Activated effector memory CD4-positive, alpha-beta T cell treated with anti-CD3 and anti-CD28 coated beads, Interleukin-2, amount 50 U/mL, for 16 hours (primary cell): ENCODE measurements around the gene STH.

Experiments used
- DNase-seq: peaks from one replicate; pipeline ENCODE4 v3.0.0-alpha.2; 2020

STH gene

GRCh38 chr17:45968732-45969131 lies 30.3 kb upstream of the STH start:
- no peak for DNase-seq

- no peak for DNase-seq
These were observed 29.3 kb upstream of the STH start for GRCh38 chr17:45969726-45970125.

- DNase-seq: no peak
These were observed 28.4 kb upstream of the STH start for GRCh38 chr17:45970659-45971058.

DNA sequence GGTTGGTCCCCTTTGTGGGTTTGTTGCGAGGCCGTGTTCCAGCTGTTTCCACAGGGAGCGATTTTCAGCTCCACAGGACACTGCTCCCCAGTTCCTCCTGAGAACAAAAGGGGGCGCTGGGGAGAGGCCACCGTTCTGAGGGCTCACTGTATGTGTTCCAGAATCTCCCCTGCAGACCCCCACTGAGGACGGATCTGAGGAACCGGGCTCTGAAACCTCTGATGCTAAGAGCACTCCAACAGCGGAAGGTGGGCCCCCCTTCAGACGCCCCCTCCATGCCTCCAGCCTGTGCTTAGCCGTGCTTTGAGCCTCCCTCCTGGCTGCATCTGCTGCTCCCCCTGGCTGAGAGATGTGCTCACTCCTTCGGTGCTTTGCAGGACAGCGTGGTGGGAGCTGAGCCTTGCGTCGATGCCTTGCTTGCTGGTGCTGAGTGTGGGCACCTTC lies 27.3 kb upstream of the STH start:
- no peak for DNase-seq

GRCh38 chr17:45972531-45972930 lies 26.5 kb upstream of the STH start:
- DNase-seq: no peak

DNA sequence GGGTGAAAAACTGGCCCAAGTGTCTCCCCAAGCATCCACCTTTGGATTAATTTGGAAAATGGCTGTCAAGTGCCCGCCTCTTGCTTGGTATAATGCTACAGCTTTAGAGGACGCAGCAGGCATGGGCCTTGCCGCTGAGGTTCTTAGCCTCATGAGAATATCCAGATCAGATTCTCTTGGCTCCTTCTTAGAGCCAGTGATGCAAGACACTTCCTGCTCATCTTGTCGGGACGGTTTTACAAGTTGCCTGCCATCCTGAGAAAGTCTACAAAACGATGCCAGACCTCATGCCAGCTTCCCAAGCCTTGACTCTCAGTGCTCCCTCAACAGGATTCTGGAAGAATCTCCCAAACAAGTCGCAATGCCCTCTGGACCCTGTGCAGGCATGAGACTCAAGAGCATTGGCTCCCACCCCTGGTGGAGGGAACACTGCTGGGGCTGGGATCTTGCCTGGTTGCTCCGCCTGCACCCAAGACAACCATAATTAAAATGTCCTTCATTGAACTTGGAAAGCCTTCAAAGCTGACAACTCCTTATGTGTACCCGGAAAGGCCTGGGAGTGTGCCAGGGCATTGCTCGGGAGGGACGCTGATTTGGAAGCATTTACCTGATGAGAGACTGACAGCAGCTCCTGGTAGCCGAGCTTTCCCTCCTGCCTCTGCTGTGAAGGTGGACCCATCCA lies 25.8 kb upstream of the STH start:
- DNase-seq: no peak

GRCh38 chr17:45973946-45974859 lies 24.8 kb upstream of the STH start:
- DNase-seq: no peak

DNA sequence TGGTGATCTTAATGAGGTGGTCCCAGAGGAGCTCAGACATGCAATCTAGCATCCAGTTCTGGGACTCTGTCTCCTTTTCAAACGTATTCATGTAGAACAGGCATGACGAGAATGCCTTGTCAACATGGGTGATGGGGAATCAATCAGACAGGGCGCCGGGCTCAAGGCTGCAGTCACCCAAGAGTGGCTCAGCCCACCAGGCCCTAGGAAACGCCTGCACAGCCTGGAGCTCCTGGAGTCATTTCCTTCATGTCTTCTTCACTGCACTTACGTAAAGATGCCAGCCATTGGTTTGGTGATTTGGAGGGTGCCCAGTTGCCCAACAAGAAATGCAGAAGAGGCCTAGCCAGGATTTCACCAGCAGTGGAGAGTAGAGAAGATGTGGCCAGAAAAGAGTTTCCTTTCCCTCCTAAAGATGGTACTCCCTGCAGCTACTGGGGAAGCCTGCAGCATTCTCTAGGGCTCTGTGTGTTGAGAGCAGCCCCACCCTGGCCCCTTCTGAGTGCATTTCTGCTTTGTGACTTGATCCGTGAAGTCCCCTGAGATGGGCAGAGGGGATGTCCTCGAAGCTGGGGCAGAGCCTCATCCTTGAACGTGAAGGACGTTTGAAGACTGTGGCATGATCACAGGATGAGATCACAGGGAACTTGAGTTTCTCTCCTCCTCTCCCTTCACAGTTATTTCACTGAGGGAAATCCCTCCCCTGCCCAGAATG lies 24.0 kb upstream of the STH start:
- no peak for DNase-seq

GRCh38 chr17:45975640-45976295 lies 23.3 kb upstream of the STH start:
- DNase-seq: no peak

- DNase-seq: no peak
These were observed 22.7 kb upstream of the STH start for GRCh38 chr17:45976391-45976754.

- DNase-seq: no peak
These were observed 22.1 kb upstream of the STH start for GRCh38 chr17:45976755-45977505.

DNA sequence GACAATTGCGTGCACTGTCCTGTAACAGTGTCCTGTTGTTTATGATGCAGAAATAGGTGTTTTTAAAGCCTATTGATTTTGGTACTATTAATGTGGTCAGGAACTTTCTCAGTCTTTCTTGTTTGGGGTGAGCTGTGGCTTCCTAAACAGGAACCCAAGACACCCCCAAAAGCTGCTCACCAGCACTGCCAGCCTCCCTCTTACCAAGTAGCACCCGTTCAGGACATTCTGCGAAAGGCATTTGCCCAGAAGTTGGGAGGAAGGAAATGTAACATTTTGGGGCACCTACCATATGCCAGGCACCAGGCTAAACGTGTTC lies 21.6 kb upstream of the STH start:
- DNase-seq: no peak

DNA sequence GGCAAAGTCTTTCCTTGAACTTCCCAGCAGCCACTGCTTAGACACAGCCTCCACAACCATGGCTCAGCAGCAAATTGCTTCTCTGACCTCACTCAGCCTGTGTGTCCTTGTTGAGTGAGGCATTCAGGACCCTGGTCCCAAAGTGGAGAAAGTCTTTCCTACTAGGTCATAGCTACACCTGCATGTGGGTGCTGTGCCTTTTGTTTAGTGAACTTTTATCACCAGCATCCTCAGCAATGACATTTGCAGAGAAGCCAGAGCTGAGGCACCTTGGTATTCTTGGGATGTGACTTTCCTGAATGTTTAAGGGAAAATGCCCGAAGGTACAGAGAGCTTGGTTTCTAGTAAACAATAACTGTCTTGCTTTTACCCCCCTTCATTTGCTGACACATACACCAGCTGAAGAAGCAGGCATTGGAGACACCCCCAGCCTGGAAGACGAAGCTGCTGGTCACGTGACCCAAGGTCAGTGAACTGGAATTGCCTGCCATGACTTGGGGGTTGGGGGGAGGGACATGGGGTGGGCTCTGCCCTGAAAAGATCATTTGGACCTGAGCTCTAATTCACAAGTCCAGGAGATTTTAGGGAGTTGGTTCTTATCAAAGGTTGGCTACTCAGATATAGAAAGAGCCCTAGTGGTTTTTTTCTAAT lies 20.9 kb upstream of the STH start:
- DNase-seq: no peak

DNA sequence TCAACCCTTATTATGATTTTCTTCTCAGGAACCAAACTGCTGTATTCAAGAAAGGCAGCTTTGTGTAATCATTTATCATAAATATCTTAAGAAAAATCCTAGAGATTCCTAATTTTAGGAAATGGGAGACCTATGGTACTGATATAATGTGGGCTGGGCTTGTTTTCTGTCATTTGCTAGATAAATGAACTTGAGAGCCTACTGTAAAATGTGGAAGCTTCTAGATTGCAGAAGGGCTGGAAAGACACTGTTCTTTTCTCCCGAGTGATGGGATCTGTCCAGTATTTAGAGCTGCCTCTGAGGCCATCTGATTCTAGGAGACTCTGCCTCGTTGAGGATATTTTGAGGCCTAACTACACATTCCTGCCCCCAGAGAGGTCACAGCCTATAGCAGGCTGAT lies 19.9 kb upstream of the STH start:
- no peak for DNase-seq

DNA sequence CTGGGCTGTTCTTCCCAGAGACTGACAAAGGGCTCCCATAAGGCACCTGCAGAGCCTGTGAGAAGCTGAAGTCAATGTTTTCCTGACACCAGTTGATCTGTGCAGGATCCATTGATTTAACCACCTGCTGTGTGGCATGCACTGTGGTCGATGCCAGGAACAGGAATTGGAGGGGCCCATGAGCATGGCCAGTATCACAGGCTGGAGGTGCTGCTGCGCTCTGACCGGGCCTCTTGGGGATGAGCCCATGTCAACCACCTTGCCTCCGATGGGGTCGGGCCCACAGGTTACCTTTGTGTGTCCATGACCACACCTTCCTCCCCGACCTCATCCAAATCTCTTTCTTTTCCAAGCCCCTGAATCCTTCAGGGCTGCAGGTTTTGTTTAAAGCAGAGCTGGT lies 18.2 kb upstream of the STH start:
- no peak for DNase-seq

- no peak for DNase-seq
These were observed 17.7 kb upstream of the STH start for GRCh38 chr17:45981306-45981705.

- DNase-seq: no peak
These were observed 16.0 kb upstream of the STH start for GRCh38 chr17:45982791-45983613.

DNA sequence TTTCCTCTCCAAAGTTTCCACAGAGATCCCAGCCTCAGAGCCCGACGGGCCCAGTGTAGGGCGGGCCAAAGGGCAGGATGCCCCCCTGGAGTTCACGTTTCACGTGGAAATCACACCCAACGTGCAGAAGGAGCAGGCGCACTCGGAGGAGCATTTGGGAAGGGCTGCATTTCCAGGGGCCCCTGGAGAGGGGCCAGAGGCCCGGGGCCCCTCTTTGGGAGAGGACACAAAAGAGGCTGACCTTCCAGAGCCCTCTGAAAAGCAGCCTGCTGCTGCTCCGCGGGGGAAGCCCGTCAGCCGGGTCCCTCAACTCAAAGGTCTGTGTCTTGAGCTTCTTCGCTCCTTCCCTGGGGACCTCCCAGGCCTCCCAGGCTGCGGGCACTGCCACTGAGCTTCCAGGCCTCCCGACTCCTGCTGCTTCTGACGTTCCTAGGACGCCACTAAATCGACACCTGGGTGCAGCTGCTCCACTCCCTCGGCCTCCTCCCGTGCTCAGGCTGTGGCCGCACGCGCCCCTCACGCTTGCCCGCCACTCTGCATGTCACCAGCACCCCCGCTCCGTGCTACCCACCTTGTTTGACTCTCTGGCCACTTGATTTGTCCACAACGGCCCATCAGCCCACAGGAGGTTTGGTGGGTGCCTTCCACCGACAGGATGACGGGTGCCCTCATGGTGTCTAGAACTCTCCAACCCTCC lies 15.3 kb upstream of the STH start:
- DNase-seq: no peak

DNA sequence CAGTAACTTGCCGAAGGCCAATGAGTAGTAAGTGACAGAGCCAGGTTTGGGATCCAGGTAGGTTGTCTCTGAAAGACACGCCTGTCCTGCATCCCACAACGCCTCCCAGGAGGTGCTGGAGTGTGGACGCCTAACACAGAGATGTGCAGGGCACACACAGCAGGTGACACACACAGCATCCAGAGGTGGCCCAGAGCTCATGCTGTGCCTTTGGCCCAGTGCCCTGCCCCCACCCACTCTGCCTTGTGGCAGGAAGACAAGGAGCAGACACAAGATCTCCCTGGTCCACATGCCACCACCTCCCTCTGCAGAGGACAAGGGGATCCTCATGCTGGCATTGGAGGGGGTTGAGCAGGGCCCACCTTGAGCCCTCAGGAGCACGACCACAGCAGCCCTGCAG lies 14.7 kb upstream of the STH start:
- DNase-seq: no peak

- no peak for DNase-seq
These were observed 13.6 kb upstream of the STH start for GRCh38 chr17:45985447-45985846.

DNA sequence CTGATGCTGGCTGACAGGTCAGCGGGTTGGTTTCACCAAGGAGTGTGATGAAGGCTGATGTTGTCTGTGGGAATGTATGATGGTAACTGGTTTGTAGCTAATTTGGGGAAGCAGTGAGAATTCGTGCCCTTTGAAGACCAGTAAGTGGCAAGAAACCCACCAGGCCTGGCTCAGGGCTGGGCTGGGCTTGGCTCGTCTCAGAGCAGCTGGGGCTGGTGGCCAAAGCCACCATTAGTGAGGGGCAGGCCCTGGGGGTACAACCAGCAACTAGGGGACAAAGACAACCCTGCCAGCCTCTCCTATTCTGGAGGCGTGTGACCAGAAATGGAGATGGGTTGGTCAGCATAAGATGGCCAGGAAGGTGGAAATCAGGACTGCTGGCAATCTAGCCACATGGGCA lies 13.0 kb upstream of the STH start:
- no peak for DNase-seq
